Choroid plexus epithelial cell (primary cell): ENCODE measurements around the gene SERPINB13.

Experiments used
- DNase-seq: peaks from one replicate; pipeline ENCODE4 v3.0.0-alpha.2; 2010; ENCODE audit warnings: low read depth
- H3K4me3 ChIP-seq: 2 replicates; pipeline ENCODE4 v1.5.1; 2011; ENCODE audit warnings: low read depth, mild to moderate bottlenecking, control low read depth, low read length, moderate library complexity
- TF ChIP-seq, protein P1 (sequence below): conservative IDR thresholded peaks from 2 replicates; pipeline ENCODE4 v1.5.1; 2011; ENCODE audit warnings: low read depth, mild to moderate bottlenecking, control low read depth, inconsistent platforms, low read length, moderate library complexity

Gene SERPINB13

DNA sequence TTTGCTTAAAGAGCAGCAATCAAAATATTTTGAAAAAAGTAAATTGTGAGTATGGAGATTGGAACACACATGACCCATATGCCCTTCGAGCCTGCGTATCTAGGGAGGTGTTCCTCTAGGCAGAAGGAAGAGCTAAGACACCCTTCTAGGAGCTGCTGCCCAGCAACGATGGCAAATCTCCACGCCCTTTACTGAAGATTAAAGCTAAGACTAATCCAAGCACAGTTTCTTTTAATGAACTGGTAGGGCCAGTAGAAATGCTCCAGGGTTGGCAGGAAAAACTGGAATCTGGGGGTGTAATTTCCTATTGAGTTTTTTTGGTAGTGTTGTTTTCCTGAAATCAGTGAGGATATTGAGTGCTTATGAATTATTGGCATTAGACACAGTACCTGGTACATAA lies 712 bp upstream of the SERPINB13 start:
- no peak for DNase-seq
- TF ChIP-seq, protein P1, sequence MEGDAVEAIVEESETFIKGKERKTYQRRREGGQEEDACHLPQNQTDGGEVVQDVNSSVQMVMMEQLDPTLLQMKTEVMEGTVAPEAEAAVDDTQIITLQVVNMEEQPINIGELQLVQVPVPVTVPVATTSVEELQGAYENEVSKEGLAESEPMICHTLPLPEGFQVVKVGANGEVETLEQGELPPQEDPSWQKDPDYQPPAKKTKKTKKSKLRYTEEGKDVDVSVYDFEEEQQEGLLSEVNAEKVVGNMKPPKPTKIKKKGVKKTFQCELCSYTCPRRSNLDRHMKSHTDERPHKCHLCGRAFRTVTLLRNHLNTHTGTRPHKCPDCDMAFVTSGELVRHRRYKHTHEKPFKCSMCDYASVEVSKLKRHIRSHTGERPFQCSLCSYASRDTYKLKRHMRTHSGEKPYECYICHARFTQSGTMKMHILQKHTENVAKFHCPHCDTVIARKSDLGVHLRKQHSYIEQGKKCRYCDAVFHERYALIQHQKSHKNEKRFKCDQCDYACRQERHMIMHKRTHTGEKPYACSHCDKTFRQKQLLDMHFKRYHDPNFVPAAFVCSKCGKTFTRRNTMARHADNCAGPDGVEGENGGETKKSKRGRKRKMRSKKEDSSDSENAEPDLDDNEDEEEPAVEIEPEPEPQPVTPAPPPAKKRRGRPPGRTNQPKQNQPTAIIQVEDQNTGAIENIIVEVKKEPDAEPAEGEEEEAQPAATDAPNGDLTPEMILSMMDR = no peak
- no peak overlapping the region for H3K4me3 ChIP-seq

DNA sequence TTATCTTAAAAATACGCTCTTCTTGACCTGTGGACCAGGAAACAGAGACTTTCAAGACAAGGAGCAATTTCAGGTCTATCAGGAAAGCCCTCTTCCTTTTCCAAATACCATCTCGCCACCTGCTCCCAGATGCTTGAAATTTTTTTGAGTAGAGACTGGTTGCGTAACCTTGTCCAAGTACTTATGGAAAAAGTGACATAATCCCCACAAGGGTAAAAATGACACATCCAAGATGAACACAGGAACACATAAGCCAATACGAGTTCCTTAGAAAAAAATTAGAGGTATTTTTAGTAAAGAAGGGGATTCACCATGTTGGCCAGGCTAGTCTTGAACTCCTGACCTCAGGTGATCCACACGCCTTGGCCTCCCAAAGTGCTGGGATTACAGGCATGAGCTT lies 1.8 kb downstream of the SERPINB13 start:
- no peak for DNase-seq
- no peak overlapping the region for H3K4me3 ChIP-seq
- TF ChIP-seq, protein P1 = no peak

DNA sequence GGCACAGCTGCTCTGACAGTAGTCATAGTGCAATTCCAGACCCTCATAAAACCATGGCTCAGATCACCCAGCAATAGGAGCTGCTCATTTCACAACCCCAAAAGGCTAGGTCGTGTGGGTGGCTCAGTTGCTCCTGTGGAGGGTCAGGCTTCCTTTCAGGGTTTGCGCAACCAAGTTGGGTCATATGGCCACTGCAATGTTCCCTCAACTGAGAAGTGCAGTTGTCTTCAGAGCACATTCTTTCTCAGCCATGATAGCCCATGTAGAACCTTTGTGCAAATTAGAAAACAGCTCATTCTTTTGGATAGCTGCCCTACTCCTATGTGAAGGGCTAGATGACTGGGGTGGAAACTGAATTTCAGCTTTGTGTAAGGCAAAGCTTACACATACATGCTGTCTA lies 3.2 kb downstream of the SERPINB13 start:
- TF ChIP-seq, protein P1 = no peak
- no peak overlapping the region for H3K4me3 ChIP-seq
- DNase-seq = peak; percentile 12

DNA sequence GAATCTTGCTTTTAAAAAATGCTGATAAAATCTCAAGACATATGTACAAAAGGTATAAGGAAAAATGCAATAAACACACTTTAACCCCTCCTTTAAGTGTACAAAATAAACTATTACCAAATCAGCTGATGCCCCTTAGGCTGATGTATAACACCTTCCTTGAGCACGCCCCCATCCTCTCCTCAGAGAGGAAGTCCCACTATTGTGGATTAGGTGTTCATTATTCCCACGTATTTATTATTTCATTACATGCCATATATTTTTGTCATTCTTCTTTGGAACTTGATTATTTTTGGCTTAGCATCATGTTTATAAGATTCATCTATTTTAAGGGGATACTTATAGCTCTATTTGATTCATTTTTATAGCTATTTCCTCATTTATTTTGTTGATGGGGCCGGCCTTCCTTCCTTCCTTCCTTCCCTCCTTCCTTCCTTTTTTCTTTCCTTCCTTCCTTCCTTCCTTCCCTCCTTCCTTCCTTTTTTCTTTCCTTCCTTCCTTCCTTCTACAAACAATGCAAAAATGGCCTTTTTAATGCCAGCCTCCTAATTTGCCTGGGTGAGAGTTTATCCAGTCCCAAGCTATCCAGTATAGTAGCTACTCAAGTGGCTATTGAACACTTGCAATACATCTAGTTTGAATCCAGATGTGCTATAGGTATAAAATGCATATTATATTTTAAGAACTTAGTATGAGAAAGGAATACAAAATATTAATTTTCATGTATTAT lies 4.0 kb downstream of the SERPINB13 start:
- TF ChIP-seq, protein P1 = no peak
- H3K4me3 ChIP-seq = no peak overlapping the region
- no peak for DNase-seq

DNA sequence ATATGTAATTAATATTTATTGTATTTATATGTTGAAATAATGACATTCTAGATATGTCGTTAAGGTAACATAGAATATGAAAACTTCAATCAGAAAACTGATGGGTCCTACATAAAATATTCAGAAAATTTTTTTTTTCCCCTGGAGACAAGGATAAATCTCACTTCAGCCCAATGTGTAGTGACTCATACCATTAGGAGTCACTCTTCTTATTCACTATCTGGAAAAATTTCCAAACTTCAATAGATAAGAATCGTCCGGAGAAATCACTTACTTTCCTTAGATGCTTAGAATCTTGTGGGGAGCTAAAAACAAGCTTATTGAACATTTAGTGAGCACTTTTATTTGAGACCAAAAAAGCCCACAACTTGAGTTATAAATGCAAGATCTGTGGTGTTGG lies 4.6 kb downstream of the SERPINB13 start:
- TF ChIP-seq, protein P1 = no peak
- no peak overlapping the region for H3K4me3 ChIP-seq
- DNase-seq = no peak

DNA sequence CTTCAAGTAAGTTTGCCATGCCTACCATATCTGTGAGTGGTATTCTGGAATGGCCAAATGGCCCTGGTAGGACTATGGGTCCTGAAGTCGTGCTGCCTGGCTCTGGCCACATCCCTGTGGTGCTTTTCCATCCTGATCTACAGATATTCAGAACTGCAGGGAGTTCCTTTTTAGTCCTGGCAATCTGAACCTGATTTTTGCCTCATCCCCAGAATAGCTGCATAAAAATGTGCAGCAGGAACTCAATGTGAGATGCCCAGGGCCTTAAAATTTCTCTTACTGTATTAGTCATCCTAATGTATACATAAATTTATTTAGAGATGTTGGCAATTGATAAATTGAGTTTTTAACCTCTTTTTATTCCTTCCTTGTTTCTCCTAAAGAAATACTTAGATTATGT lies 5.3 kb downstream of the SERPINB13 start:
- TF ChIP-seq, protein P1 = no peak
- no peak overlapping the region for H3K4me3 ChIP-seq
- DNase-seq = no peak

DNA sequence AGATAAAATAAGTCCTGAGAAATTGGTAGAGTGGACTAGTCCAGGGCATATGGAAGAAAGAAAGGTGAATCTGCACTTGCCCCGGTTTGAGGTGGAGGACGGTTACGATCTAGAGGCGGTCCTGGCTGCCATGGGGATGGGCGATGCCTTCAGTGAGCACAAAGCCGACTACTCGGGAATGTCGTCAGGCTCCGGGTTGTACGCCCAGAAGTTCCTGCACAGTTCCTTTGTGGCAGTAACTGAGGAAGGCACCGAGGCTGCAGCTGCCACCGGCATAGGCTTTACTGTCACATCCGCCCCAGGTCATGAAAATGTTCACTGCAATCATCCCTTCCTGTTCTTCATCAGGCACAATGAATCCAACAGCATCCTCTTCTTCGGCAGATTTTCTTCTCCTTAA lies 9.8 kb downstream of the SERPINB13 start:
- H3K4me3 ChIP-seq = no peak overlapping the region
- TF ChIP-seq, protein P1 = no peak
- no peak for DNase-seq
